Measurements from ENCODE around the gene KIF22. TPM values are rescaled to one million over a fixed set of nuclear protein-coding genes. Genes with fewer than 3 reads are reported as not detected.

KIF22 gene
- total and polyA plus RNA-seq, 9 of the 15 experiments (the other 6 are each of a cell fraction or from before 2014, with no cell fraction given): 8.7 to 232 (median 131) TPM

- peak; percentile 39; the same call in 1 of the 2 replicates for TF ChIP-seq ZFX (CRISPR knock-in tag; IDR thresholded peaks at IDR 0.05)
- 0 out of 2 replicates have a peak, but pooled peaks have one; percentile 53 for TF ChIP-seq ZNF609 (CRISPR knock-in tag; IDR thresholded peaks at IDR 0.05; ENCODE audit: borderline replicate concordance)
- TF ChIP-seq SMARCE1 (IDR thresholded peaks at IDR 0.05): 0 out of 2 replicates have a peak, but pooled peaks have one; percentile 27
- TF ChIP-seq UBTF (IDR thresholded peaks at IDR 0.05; ENCODE audit: borderline replicate concordance in 1 of 2, low read depth in 2 of 2, low read length in 2 of 2): peak in 1 of 2 experiments; percentile 84; a peak in 2 of 4 replicates
- TF ChIP-seq ILK (tag; IDR thresholded peaks at IDR 0.05; ENCODE audit: borderline replicate concordance, low read depth): no peak
- TF ChIP-seq MTA2 (IDR thresholded peaks at IDR 0.05; ENCODE audit: low read depth): no peak
- TF ChIP-seq ATF1 (CRISPR knock-in tag; IDR thresholded peaks at IDR 0.05): no peak
- TF ChIP-seq ATF1 (tag; IDR thresholded peaks at IDR 0.05): peak; percentile 56; the same call in 1 of the 2 replicates
- no peak for TF ChIP-seq ZBTB49 (CRISPR knock-in tag; IDR thresholded peaks at IDR 0.05; ENCODE audit: borderline replicate concordance)
- peak; percentile 78 for TF ChIP-seq CXXC5 (CRISPR knock-in tag; IDR thresholded peaks at IDR 0.05)
- TF ChIP-seq NEUROD1 (IDR thresholded peaks at IDR 0.05; ENCODE audit: borderline replicate concordance, low read depth, low read length, partially characterized antibody): peak; percentile 39
- TF ChIP-seq ZFP36 (IDR thresholded peaks at IDR 0.05; ENCODE audit: low read depth, low read length, partially characterized antibody): peak; percentile 33
These were observed 5.5 kb upstream of the KIF22 start (continued) for GRCh38 chr16:29784901-29785500.

Data from K562 (cell line).